Effector CD4-positive, alpha-beta T cell (primary cell): ENCODE data around the gene PLA2G3.
"Not testable (repeated sequence)": the region's sequence is repeated elsewhere in the genome, so short reads cannot be mapped to it uniquely, and the experiment has no call there.

Experiments
- DNase-seq: peaks from one replicate; pipeline ENCODE4 v3.0.0-alpha.2; 2020

Gene PLA2G3

DNA sequence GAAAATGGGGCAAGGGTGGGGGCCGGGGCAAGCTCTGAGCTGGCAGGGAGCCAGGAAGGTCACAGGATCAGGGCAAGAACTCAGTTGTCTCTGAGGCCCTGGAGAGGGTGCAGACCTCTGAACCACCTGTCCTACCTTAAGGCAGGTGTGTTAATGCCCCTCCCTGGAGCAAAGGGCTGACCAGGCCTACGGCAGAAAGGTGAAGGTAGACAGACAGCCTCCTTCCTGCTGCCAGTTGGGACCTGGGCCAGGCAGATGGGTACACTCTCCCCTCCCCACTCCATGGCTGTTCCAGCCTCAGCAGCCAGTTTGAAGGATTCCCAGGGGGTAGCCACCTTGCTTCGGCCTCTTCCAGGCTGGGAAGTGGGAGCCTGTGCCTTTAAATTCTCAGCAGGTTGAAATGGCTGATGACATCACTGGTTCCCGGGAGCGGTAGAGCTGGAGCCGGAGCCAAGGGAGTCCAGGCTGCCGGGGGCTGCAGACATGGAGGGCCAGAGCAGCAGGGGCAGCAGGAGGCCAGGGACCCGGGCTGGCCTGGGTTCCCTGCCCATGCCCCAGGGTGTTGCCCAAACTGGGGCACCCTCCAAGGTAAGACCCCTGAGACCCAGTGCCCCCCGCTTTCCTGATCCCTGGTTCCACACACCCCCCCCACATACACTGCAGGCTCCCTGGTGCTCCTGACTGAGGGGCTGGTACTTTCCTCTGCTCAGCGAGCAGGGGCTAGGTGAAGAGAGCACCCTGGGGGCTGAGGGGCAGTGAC, 17.6 kb downstream of the PLA2G3 start, which contains the start of gene INPP5J:
TSS of gene INPP5J (plus strand) at position 435 of the 760 bp plus-strand sequence. CDS start at position 484, 49 bp downstream.
- no peak for DNase-seq

DNA sequence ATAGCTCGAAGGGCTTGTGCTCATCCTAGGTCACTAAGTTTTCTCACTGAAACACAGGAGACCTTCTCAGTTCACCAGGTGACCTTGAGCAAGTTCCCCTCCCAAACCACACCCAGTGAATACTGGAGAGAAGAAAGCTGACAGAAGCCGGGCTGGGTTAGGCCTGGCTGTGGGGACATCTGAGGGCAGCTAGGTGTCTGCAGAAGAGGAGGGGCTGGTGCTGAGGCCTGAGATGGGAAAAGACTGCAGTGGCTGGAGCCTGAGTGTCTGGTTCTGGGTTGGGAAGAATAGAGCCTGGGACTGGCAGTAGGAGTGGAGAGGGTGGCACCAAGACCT, 18.1 kb downstream of the PLA2G3 start:
- no peak for DNase-seq

- no peak for DNase-seq
Measured at GRCh38 chr22:31121403-31121802, 18.9 kb downstream of the PLA2G3 start.

GRCh38 chr22:31120642-31121041, 19.7 kb downstream of the PLA2G3 start:
- DNase-seq = no peak

DNA sequence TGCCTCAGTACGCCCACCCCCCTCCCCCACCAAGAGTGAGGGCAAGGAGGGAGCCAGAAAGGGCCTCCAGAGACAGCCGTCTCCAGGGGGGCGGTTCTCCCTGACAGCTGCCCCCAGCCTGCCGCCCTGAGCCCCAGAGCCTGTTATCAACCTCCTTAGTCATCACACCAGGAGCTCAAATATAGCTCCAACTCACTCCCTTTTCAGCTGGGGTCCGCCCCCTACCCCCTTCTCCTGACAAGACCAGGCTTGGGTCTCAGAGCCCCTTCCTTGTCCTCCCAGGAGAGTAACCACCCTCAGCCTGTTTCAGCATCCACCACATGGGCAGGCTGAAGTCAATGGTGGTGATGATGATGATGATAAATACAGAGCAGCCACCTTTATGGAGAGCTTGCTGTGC, 20.1 kb downstream of the PLA2G3 start:
- no peak for DNase-seq

GRCh38 chr22:31119026-31119717, 21.1 kb downstream of the PLA2G3 start:
- DNase-seq = no peak

GRCh38 chr22:31118046-31118820, 22.1 kb downstream of the PLA2G3 start:
- DNase-seq = no peak

DNA sequence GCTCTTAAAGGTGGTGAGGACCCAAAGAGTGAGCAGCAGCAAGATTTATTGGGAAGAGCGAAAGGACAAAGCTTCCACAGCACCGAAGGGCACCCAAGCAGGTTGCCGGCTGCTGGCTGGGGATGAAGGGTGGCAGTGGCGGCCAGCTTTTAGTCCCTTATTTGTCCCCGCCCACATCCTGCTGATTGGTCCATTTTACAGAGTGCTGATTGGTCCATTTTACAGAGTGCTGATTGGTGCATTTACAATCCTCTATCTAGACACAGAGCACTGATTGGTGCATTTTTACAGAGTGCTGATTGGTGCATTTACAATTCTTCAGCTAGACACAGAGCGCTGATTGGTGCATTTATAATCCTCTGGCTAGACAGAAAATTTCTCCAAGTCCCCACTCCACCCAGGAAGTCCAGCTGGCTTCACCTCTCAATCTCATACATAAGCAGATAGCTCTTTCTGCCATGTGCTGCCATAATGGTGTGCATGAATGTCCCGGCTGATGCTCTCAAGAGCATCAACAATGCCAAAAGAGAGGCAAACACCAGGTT, 27.7 kb downstream of the PLA2G3 start:
- DNase-seq = not testable (repeated sequence)

DNA sequence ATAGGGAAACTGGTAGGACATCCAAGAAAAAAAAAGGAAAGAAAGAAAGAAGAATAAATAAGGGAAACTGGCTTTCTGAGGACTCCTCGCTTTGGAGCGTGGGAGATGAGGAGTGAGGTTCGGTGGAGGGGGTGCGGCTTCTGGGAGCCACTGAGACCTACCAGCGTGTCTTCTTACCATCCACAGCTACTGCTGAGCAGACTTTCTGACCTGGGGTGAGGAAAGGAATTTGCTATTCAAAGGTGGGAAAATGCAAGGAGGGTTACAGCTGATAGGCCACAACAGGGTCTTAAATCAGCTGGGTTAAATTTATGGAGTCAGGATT, 32.5 kb downstream of the PLA2G3 start:
- DNase-seq = no peak

DNA sequence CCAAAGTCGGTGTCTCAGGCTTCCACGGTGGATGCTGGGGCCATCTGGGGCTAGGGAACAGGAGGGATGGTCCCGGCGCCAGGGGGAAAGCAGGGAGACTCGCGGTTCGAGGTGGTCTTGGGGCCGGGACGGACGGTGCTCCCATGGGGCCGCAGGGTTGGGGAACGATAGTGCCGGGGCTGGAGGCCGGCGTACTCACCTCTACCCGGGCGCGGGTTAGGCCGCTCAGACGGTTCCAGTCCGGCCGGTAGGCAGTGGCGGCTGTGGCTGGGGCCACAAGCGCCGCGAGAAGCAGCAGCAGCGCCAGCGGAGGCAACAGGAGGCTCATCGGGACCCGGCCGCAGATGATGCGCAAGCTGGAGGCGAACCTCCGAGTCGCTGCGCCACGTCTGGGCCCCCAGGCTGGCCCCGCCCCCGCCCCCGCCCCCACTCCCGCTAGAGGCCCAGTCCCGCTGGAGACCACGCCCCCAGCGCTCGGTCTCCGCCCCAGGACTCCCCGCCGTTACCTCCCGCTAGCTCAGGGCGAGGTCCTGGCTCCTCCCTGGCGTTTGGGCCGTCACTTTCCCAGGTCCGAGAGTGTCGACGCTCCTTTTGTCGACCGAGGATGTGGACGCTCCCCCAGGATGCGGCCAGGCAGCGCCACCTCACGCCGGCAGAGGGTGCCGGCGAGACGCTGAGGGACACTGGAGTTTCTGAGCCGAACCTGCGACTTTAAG, 33.0 kb downstream of the PLA2G3 start, which contains the start of gene SELENOM:
TSS of gene SELENOM (minus strand) at position 391 of the 716 bp plus-strand sequence. CDS start at position 328, 63 bp downstream.
- DNase-seq = peak; percentile 85

- no peak for DNase-seq
Measured at GRCh38 chr22:31106731-31107177, 33.6 kb downstream of the PLA2G3 start.

DNA sequence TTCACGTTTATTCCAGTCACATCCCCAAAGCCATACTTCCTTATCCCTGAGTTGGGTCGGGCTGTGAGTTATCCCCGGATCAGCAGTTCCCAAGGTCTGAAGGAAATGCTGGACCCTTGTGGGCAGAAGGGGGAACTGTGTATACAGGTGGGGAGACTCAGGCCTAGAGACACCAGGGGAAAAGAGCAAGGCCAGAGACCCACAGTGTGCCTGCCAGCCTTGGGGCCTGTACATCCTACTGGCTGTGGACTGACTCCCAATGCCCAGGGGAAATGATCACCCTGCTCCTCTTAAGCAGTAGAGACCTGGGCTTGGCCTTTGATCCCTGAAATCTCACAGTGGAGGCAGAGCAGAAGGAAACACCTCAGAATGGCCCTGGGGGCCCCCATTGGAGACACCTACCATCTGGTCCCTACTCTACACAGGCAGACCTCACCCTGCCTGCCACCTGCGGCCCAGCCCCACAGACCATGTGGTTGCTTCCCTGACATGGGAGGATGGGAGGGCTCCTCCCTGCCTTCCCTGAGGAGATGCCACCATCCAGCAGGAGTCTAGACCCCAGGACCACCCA, 34.2 kb downstream of the PLA2G3 start:
- DNase-seq = no peak

- no peak for DNase-seq
Measured at GRCh38 chr22:31105282-31105929, 34.9 kb downstream of the PLA2G3 start.

DNA sequence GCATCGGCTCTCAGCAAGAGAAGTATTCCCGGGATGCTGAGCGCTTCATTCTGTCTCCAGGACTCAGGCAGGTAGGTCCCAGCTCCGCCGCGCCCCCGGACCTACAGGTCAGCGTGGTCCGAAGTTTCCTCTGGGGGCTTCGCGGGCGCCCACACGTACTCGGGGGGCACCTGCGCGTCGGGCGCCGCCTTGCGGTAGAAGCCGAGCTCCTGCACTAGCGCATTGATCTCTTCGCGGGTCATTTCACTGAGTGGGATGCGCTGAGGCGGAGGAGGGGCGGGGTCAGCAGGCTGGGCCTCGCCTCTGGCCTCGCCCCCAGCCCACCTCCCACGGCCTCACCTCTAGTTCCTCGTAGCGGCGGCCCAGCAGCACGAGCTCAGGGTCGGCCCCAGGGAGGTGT, 35.4 kb downstream of the PLA2G3 start:
- no peak for DNase-seq

GRCh38 chr22:31103899-31104694, 36.2 kb downstream of the PLA2G3 start:
- no peak for DNase-seq

GRCh38 chr22:31103111-31103510, 37.2 kb downstream of the PLA2G3 start:
- no peak for DNase-seq

DNA sequence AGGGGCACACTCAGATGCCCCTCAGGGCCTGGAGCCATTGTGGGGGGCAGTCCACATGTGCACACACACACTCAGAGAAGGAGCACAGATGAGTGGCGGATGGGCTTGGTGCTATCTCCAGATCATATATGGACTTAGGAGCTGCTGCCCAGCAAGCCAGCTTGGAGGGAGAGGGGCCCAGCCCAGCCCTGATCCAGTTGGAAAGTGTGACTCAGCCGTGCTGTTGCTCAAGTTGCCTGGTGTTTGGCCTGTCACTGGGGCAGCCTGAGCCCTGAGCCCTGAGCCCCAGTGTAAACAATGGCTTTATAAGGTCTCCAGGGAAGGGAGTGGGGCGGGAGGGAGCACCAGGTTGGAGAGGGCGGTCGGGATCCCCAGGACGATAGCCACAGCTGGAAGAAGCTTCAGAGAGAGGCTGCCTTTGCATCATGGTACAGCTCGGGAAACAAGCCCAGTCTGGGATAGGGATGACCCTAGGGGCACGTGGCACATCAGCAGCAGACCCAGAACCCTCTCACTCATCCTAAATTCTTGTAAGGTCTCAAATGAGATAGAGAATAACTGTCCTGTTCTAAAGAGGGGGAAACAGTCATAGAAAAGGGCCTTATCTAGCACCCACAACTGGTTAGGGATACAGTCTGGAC, 37.7 kb downstream of the PLA2G3 start:
- no peak for DNase-seq

GRCh38 chr22:31100762-31101525, 39.4 kb downstream of the PLA2G3 start:
- DNase-seq = no peak
